ENCODE data around the gene HEBP2. TPM values are rescaled to one million over a fixed set of nuclear protein-coding genes. Genes with fewer than 3 reads are reported as not detected.

Gene HEBP2
- total and polyA plus RNA-seq, 2 experiments from 2014 or later: 25.6 to 118 TPM

DNA sequence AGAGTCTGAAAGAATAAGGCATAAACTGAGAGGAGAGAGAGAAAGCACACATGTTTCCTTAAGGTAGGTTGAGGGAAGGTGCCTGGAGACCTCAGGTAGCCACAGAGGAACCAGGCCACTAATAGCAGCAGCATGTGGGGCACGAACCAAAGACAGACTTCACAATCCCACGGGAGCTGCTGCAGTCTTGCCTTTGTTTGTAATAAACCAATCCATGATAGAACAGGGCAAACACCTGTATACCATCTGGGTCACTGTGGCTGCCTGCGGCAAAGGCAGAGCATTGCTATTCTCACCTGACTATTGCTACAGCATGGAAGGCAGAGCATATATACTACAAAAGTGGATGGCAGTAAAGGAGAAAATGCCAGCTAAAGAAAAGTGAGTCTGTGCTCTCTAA, 36.3 kb downstream of the HEBP2 start:
- TF ChIP-seq STAT1 (IDR thresholded peaks at IDR 0.05; ENCODE audit: unreplicated experiment): no peak
- no peak for TF ChIP-seq POLR2AphosphoS5 (IDR thresholded peaks at IDR 0.05; ENCODE audit: low read depth)
- TF ChIP-seq ZNF114 (CRISPR knock-in tag; IDR thresholded peaks at IDR 0.05): no peak
- no peak for TF ChIP-seq EZH2 (IDR thresholded peaks at IDR 0.05; ENCODE audit: low read depth, unreplicated experiment)
- Mint-ChIP-seq H3K27ac (no peak overlapping the region), H3K9me3 (no peaks in the 10 kb centered on the region), H3K36me3 (ENCODE audit: low read depth) (peaks cover 9% of the 10 kb centered on the region; the same call in 2 of the 3 replicates), H3K27me3 (ENCODE audit: insufficient read depth, low read depth, poor library complexity) (no peaks in the 10 kb centered on the region), H3K4me3 (no peak overlapping the region), H3K4me1 (no peaks in the 10 kb centered on the region)
- Histone ChIP-seq H3K36me3 (ENCODE audit: insufficient read depth) (no peaks in the 10 kb centered on the region), H3K79me2 (replicated peaks; ENCODE audit: insufficient read depth) (no peaks in the 10 kb centered on the region), H3F3A (replicated peaks; ENCODE audit: low read depth) (no peaks in the 10 kb centered on the region), H3K4me2 (no peak overlapping the region), H3K9me2 (ENCODE audit: insufficient read depth) (no peaks in the 10 kb centered on the region; the same call in 1 of the 2 replicates), H2AFZ (no peak overlapping the region), H3K4me1 (ENCODE audit: insufficient read depth) (no peaks in the 10 kb centered on the region), H3K27ac (ENCODE audit: low read depth) (no peak overlapping the region), H3K27me3 (ENCODE audit: insufficient read depth) (no peaks in the 10 kb centered on the region), H3K4me3 (no peak overlapping the region), H4K20me1 (replicated peaks; ENCODE audit: insufficient read depth) (no peaks in the 10 kb centered on the region)
- ATAC-seq: no peak
- no peak for DNase-seq (ENCODE audit: low spot score)

DNA sequence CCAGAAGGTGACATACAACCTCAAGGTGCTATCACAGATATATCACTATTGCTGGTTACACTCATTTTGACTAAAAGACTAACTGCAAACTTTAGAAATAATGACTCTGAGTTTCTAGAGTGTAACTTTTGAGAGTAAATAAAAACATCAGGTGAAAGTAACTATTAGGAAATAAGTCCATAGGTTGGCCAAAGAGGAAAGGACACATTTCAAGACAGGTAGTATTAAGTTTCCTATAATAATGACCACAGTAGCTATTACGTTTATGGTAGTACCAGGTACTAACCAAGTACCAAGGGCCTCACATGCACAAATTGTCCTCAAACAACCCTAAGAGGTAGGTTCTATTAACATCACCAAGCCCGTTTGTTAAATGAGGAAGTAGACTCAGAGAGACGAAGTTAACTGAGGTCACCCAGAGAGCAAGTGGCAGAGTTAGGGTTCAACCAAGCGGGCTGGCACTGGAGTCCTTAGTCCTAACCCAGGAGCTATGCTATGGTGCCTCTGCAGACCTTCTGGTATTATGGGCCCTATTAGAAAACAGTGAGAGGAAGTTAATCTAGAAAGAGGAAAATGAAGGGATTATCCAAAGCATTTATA, 36.8 kb downstream of the HEBP2 start:
- no peaks in the 10 kb centered on the region for H3K79me2 ChIP-seq (replicated peaks; ENCODE audit: insufficient read depth)
- no peaks in the 10 kb centered on the region for H3K4me1 Mint-ChIP-seq
- no peaks in the 10 kb centered on the region for H3K4me1 ChIP-seq (ENCODE audit: insufficient read depth)
- no peak overlapping the region for H2AFZ ChIP-seq
- no peak overlapping the region for H3K27ac Mint-ChIP-seq
- no peaks in the 10 kb centered on the region for H3K36me3 ChIP-seq (ENCODE audit: insufficient read depth)
- no peaks in the 10 kb centered on the region for H3F3A ChIP-seq (replicated peaks; ENCODE audit: low read depth)
- H3K27ac ChIP-seq (ENCODE audit: low read depth): no peak overlapping the region
- DNase-seq (ENCODE audit: low spot score) (no peak), ATAC-seq (no peak)
- TF ChIP-seq EZH2phosphoT487 (IDR thresholded peaks at IDR 0.05; ENCODE audit: unreplicated experiment): no peak
- TF ChIP-seq POLR2AphosphoS5 (IDR thresholded peaks at IDR 0.05; ENCODE audit: low read depth): no peak
- H3K4me3 Mint-ChIP-seq: no peak overlapping the region
- H4K20me1 ChIP-seq (replicated peaks; ENCODE audit: insufficient read depth): no peaks in the 10 kb centered on the region
- no peaks in the 10 kb centered on the region for H3K27me3 Mint-ChIP-seq (ENCODE audit: insufficient read depth, low read depth, poor library complexity)
- H3K4me2 ChIP-seq: no peak overlapping the region
- H3K4me3 ChIP-seq: no peak overlapping the region
- no peaks in the 10 kb centered on the region for H3K9me3 Mint-ChIP-seq
- no peaks in the 10 kb centered on the region for H3K27me3 ChIP-seq (ENCODE audit: insufficient read depth)
- H3K9me2 ChIP-seq (ENCODE audit: insufficient read depth): no peaks in the 10 kb centered on the region; the same call in 1 of the 2 replicates
- H3K36me3 Mint-ChIP-seq (ENCODE audit: low read depth): peaks cover 9% of the 10 kb centered on the region; the same call in 2 of the 3 replicates

DNA sequence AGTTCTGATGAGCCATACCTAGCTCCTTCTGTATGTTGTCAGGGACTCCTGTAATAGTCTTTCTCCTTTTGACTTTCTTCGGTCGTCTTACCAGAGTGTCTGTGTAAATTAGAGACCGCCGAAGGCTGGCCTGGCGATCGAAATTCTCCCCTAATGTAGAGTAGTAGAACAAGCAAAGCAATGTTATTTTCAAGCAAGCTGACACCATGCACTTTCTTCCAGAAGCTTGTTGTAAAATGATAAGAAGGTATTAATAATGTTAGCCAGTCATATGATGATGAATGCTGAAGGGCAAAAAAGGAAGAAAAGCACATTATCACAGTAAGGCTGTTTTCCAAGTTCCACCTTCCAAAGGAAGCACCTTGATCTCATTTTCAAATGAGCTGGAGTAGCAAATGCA, 37.9 kb downstream of the HEBP2 start:
- H3K4me1 Mint-ChIP-seq: no peaks in the 10 kb centered on the region
- peaks cover 9% of the 10 kb centered on the region; the same call in 2 of the 3 replicates for H3K36me3 Mint-ChIP-seq (ENCODE audit: low read depth)
- H3K9me2 ChIP-seq (ENCODE audit: insufficient read depth): no peaks in the 10 kb centered on the region
- ATAC-seq (no peak), DNase-seq (ENCODE audit: low spot score) (no peak)
- H3K27me3 ChIP-seq (ENCODE audit: insufficient read depth): no peaks in the 10 kb centered on the region
- H3K27ac ChIP-seq (ENCODE audit: low read depth): no peak overlapping the region
- H4K20me1 ChIP-seq (replicated peaks; ENCODE audit: insufficient read depth): no peaks in the 10 kb centered on the region
- H3K27ac Mint-ChIP-seq: no peak overlapping the region
- no peak overlapping the region for H2AFZ ChIP-seq
- H3F3A ChIP-seq (replicated peaks; ENCODE audit: low read depth): no peaks in the 10 kb centered on the region
- peaks cover 5% of the 10 kb centered on the region; the same call in 1 of the 2 replicates for H3K36me3 ChIP-seq (ENCODE audit: insufficient read depth)
- H3K4me1 ChIP-seq (ENCODE audit: insufficient read depth): no peaks in the 10 kb centered on the region
- no peak overlapping the region for H3K4me3 Mint-ChIP-seq
- no peak overlapping the region for H3K4me2 ChIP-seq
- no peaks in the 10 kb centered on the region for H3K79me2 ChIP-seq (replicated peaks; ENCODE audit: insufficient read depth)
- H3K27me3 Mint-ChIP-seq (ENCODE audit: insufficient read depth, low read depth, poor library complexity): no peaks in the 10 kb centered on the region
- no peaks in the 10 kb centered on the region for H3K9me3 Mint-ChIP-seq
- no peak overlapping the region for H3K4me3 ChIP-seq
- TF ChIP-seq, protein P1, sequence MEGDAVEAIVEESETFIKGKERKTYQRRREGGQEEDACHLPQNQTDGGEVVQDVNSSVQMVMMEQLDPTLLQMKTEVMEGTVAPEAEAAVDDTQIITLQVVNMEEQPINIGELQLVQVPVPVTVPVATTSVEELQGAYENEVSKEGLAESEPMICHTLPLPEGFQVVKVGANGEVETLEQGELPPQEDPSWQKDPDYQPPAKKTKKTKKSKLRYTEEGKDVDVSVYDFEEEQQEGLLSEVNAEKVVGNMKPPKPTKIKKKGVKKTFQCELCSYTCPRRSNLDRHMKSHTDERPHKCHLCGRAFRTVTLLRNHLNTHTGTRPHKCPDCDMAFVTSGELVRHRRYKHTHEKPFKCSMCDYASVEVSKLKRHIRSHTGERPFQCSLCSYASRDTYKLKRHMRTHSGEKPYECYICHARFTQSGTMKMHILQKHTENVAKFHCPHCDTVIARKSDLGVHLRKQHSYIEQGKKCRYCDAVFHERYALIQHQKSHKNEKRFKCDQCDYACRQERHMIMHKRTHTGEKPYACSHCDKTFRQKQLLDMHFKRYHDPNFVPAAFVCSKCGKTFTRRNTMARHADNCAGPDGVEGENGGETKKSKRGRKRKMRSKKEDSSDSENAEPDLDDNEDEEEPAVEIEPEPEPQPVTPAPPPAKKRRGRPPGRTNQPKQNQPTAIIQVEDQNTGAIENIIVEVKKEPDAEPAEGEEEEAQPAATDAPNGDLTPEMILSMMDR (conservative IDR thresholded peaks at IDR 0.05; ENCODE audit: low read depth in 2 of 2): no peak
- no peak for TF ChIP-seq POLR2AphosphoS5 (IDR thresholded peaks at IDR 0.05; ENCODE audit: low read depth)
- no peak for TF ChIP-seq JUNB (IDR thresholded peaks at IDR 0.05; ENCODE audit: unreplicated experiment)
- TF ChIP-seq CREB1 (CRISPR knock-in tag; IDR thresholded peaks at IDR 0.05; ENCODE audit: low read depth): no peak
- TF ChIP-seq NANOG (IDR thresholded peaks at IDR 0.05; ENCODE audit: borderline replicate concordance): no peak
